Retinal pigment epithelial cell (primary cell): ENCODE results near the gene MAP1B.

ENCODE experiments used
- DNase-seq: peaks from one replicate; pipeline ENCODE4 v3.0.0-alpha.2; 2010; ENCODE audit warnings: low read depth
- H3K4me3 ChIP-seq: 2 replicates; pipeline ENCODE4 v1.5.1; 2011; ENCODE audit warnings: mild to moderate bottlenecking, low read length, control low read depth, moderate library complexity
- CTCF ChIP-seq: conservative IDR thresholded peaks from 2 replicates; pipeline ENCODE4 v1.5.1; 2011; ENCODE audit warnings: low read depth, low read length, control low read depth, inconsistent platforms

The MAP1B gene

GRCh38 chr5:72202331-72202825 is 95.1 kb downstream of the MAP1B start:
- TF ChIP-seq CTCF, result no peak
- no peak overlapping the region for H3K4me3 ChIP-seq
- no peak for DNase-seq

GRCh38 chr5:72203251-72203845 is 96.1 kb downstream of the MAP1B start:
- no peak overlapping the region for H3K4me3 ChIP-seq
- no peak for DNase-seq
- no peak for TF ChIP-seq CTCF

GRCh38 chr5:72204946-72205345 is 97.7 kb downstream of the MAP1B start:
- no peak for DNase-seq
- no peak overlapping the region for H3K4me3 ChIP-seq
- TF ChIP-seq CTCF, result no peak

GRCh38 chr5:72205431-72206009 is 98.2 kb downstream of the MAP1B start:
- no peak for TF ChIP-seq CTCF
- DNase-seq, result no peak

GRCh38 chr5:72206160-72206559 is 98.9 kb downstream of the MAP1B start:
- no peak for DNase-seq
- no peak for TF ChIP-seq CTCF

More at GRCh38 chr5:72205431-72206009, 98.2 kb downstream of the MAP1B start:
- H3K4me3 ChIP-seq, result no peak overlapping the region

GRCh38 chr5:72206994-72207393 is 99.7 kb downstream of the MAP1B start:
- no peak for TF ChIP-seq CTCF
- no peak overlapping the region for H3K4me3 ChIP-seq
- no peak for DNase-seq

More at GRCh38 chr5:72206160-72206559, 98.9 kb downstream of the MAP1B start:
- H3K4me3 ChIP-seq, result no peak overlapping the region

- TF ChIP-seq CTCF, result no peak
- no peak overlapping the region for H3K4me3 ChIP-seq
- DNase-seq, result no peak
Measured at GRCh38 chr5:72208324-72208926, 101.2 kb downstream of the MAP1B start.
